Stimulated activated CD4-positive, alpha-beta T cell treated with anti-CD3 and anti-CD28 coated beads, Interleukin-4, amount 100 ng/mL, for 4 hours (primary cell): Measurements from ENCODE around the gene DPPA3.
"Not testable (repeated sequence)": the region's sequence is repeated elsewhere in the genome, so short reads cannot be mapped to it uniquely, and the experiment has no call there.

Experiments
- DNase-seq, 2 experiments: peaks; one replicate each; pipeline ENCODE4 v3.0.0-alpha.2; 2020

DPPA3 gene

GRCh38 chr12:7731486-7731885 is 20.3 kb downstream of the DPPA3 start:
- DNase-seq = no peak

DNA sequence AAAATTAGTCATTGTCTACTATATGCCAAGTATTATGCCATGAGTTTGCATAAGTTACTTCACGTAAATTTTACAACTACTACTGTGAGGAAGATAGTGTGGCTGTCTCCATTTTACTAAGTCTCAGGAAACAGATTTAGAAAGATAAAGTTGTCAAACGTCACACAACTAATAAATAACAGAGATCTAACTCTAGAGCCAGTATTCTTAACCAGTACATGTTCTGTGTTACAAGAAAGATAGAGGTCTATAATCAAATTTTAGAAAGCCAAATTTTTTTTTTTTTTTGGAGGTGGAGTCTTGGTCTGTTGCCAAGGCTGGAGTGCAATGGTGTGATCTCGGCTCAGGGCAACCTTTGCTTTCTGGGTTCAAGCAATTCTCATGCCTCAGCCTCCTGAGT is 21.8 kb downstream of the DPPA3 start:
- DNase-seq = no peak

DNA sequence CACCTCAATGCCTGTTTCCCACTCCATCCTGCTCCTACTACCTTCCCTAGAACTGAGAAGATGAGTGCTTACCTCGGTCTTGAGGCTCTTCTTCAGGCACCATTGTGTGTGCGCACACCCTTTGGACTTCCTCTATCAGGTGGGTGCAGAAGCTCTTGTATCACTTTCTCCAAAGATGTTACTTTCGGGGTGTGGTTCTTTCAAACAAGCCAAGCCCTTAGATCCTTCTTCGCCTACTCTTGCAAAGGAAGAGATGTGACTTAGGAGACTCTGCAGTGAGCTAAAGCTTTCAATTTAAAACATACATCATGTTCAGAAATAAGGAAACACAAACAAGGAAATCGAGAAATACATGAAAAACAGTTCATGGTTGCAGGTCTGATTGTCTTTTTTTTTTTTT is 36.0 kb downstream of the DPPA3 start, which contains the start of gene CLEC4C:
CLEC4C (minus strand) TSS at position 130 of the 400 bp plus-strand sequence; CDS start at position 103, 27 bp downstream.
- no peak for DNase-seq

- DNase-seq = no peak
These were observed 37.6 kb downstream of the DPPA3 start for GRCh38 chr12:7748852-7749251.

DNA sequence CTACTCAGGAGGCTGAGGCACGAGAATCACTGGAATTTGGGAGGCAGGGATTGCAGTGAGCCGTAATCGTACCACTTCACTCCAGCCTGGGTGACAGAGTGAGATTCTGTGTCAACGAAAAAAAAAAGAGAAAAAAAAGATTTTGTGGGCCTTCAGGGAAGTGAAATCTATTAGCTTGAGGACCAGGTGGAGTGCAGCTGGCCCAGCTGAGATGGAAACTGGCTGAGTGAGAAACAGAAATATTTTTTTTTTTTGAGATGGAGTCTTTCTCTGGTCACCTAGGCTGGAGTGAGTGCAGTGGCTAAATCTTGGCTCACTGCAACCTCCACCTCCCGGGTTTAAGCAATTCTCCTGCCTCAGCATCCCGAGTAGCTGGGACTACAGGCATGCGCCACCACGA is 38.2 kb downstream of the DPPA3 start:
- no peak for DNase-seq

- DNase-seq = no peak
These were observed 39.1 kb downstream of the DPPA3 start for GRCh38 chr12:7750350-7750749.

GRCh38 chr12:7751394-7751793 is 40.2 kb downstream of the DPPA3 start:
- DNase-seq = no peak

GRCh38 chr12:7751941-7752922 is 41.0 kb downstream of the DPPA3 start:
- DNase-seq = not testable (repeated sequence)

DNA sequence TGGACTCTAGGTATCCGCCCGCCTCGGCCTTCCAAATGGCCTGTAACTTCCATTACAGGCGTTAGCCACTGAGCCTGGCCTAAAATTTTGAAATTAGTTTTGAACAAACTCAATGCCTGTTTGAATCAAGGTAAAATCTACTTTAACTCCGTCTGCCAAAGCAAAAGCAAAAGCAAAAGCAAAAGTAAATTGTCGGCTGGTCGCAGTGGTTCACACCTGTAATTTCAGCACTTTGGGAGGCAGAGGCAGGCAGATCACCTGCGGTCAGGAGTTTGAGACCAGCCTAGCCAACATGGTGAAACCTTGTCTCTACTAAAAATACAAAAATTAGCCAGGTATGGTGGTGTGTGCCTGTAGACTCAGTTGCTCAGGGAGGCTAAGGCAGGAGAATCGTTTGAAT is 44.4 kb downstream of the DPPA3 start:
- not testable (repeated sequence) for DNase-seq

DNA sequence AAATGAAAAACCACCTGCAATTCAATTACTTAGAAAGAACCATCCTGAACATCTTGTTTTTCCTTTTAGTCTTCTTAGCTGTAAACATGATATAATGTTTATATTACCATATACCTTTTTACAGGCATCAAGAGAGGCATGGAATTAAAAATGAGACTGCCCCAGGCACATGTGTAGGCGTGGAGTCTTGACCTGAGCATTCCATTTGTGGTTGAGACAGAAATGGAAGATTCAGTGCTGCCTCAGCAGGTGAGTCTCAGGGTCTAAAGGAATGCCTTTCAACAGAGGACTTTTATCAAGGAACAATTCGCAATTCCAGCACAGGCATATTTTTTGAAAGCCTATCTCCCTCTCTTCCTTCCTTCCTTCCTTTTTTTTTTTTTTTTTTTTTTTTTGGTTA is 45.8 kb downstream of the DPPA3 start:
- DNase-seq = no peak

DNA sequence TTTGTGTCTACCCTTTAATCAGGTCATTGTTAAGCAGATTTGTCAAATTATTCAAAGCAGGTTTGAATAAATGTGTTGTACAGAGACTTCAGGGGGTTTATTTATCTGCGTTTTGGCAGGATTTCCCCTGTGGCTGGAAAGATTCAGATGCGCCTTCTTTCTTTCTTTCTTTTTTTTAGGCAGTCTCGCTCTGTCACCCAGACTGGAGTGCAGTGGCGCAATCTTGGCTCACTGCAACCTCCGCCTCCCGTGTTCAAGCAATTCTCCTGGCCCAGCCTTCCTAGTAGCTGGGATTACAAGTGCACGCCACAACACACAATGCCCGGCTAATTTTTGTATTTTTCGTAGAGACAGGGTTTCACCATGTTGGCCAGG is 47.5 kb downstream of the DPPA3 start:
- no peak for DNase-seq
